Effector memory CD4-positive, alpha-beta T cell (primary cell): ENCODE results near the gene PRKCQ.
A peak's percentile ranks its signal among the peaks of the same experiment; 100 is the strongest.

Experiments used
- DNase-seq, 3 donors: peaks; one replicate each; pipeline ENCODE4 v3.0.0-alpha.2; 2020
- H3K27ac ChIP-seq: 2 replicates; pipeline ENCODE4 v1.7.0; 2013; ENCODE audit warnings: mild to moderate bottlenecking, low read length, moderate library complexity; ENCODE audit not compliant: insufficient read depth, poor library complexity, severe bottlenecking
- H3K27me3 ChIP-seq: replicated peaks from 2 replicates; pipeline ENCODE4 v1.7.0; 2013; ENCODE audit warnings: mild to moderate bottlenecking, low read length; ENCODE audit not compliant: insufficient read depth, control insufficient read depth, poor library complexity, severe bottlenecking
- H3K36me3 ChIP-seq: 2 replicates; pipeline ENCODE4 v1.7.0; 2013; ENCODE audit warnings: mild to moderate bottlenecking, low read length, moderate library complexity; ENCODE audit not compliant: control insufficient read depth, insufficient read depth
- H3K4me1 ChIP-seq: 2 replicates; pipeline ENCODE4 v1.7.0; 2013; ENCODE audit warnings: low read length, mild to moderate bottlenecking; ENCODE audit not compliant: control insufficient read depth, insufficient read depth, poor library complexity, severe bottlenecking
- H3K4me3 ChIP-seq: 2 replicates; pipeline ENCODE4 v1.7.0; 2013; ENCODE audit warnings: low read length, low read depth, mild to moderate bottlenecking; ENCODE audit not compliant: insufficient read depth, poor library complexity, severe bottlenecking
- H3K9me3 ChIP-seq: 2 replicates; pipeline ENCODE4 v1.7.0; 2013; ENCODE audit warnings: mild to moderate bottlenecking, low read length, moderate library complexity; ENCODE audit not compliant: control insufficient read depth
- total RNA-seq, 3 donors: gene quantifications; one replicate each; lab custom pipeline; 2026; lab: John Stamatoyannopoulos, UW

Gene PRKCQ
- 128 to 160 (median 133) reads per million in 3 donors for total RNA-seq

DNA sequence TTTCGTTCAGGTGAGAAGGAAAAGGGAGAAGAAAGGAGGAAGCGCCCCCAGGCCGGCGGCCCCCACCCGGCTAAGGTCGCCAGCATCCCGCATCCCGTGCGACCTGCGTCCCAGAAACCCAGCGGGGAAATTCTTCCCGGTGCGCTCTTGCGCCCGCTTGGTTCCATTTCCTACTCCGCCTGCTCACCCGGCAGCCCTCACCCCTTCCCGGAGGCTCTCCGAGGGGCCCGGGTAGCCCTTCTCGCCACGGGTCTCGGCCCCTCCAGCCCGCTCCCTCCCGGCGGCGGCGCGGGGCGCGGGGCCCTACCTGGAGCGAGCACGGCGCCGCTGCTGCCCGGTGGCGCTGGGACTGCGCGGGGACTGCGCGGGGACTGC, at the start of gene PRKCQ:
PRKCQ (minus strand) TSS at position 373 of the 375 bp plus-strand sequence. CDS start 65,141 bp downstream, outside the sequence.
- peak within 1 kb of the TSS; percentile 92 for H3K27ac ChIP-seq
- peaks cover 48% of the 10 kb centered on the region for H3K4me1 ChIP-seq
- no peak for DNase-seq
- H3K27me3 ChIP-seq: no peaks in the 10 kb centered on the region
- H3K9me3 ChIP-seq: no peaks in the 10 kb centered on the region
- no peaks in the 10 kb centered on the region for H3K36me3 ChIP-seq
- peak within 1 kb of the TSS; percentile 91 for H3K4me3 ChIP-seq

- Histone ChIP-seq H3K27ac (no peak overlapping the region), H3K9me3 (no peaks in the 10 kb centered on the region), H3K36me3 (peaks cover 13% of the 10 kb centered on the region), H3K27me3 (no peaks in the 10 kb centered on the region), H3K4me1 (no peaks in the 10 kb centered on the region), H3K4me3 (no peak overlapping the region)
- DNase-seq: no peak
These were observed 45.4 kb upstream of the PRKCQ start for GRCh38 chr10:6625428-6625827.

- Histone ChIP-seq H3K4me1 (no peaks in the 10 kb centered on the region), H3K36me3 (peaks cover 13% of the 10 kb centered on the region), H3K4me3 (no peak overlapping the region), H3K9me3 (no peaks in the 10 kb centered on the region), H3K27me3 (no peaks in the 10 kb centered on the region), H3K27ac (no peak overlapping the region)
- no peak for DNase-seq
These were observed 44.3 kb upstream of the PRKCQ start for GRCh38 chr10:6624392-6624791.

DNA sequence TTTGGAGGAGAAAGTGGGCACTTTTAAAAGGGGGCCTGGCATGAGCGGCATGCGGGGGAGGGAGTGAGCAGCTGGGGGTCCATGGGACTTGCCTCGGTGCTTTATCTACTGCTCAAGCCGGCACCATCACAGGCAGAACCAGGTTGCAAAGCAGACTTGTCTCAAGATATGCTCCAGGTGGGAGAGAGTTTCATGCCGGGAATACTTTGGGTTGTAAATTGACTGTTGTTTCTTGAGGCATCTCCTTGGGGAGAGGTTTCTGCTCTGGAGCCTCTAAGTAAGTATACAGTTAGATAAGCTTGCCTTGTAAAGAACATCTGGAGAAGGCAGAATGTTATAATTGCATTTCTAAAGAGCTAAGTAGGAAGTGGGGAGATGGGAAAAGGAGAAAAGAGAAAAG, 42.8 kb upstream of the PRKCQ start:
- Histone ChIP-seq H3K4me1 (no peaks in the 10 kb centered on the region), H3K36me3 (peaks cover 13% of the 10 kb centered on the region), H3K27ac (no peak overlapping the region), H3K27me3 (no peaks in the 10 kb centered on the region), H3K4me3 (no peak overlapping the region), H3K9me3 (no peaks in the 10 kb centered on the region)
- no peak for DNase-seq

DNA sequence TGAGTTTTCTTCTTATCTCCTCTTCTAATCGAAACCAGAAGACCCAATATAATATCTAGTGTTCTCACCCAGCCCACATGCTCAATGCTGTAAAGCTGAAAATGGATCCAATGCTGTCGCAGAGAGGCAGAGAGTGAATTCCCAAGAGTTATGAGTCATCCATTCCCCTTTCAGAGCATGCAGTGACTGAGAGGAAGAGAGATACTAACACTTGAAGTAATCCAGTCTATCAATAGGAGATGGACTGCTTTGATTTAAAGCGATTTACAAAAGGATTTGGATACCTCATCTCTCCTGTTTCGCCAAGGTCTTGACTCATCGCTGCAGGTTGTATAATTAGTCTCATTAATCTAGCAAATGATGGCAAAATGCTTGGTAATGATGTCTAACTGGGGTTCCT, 41.5 kb upstream of the PRKCQ start:
- Histone ChIP-seq H3K36me3 (peaks cover 13% of the 10 kb centered on the region), H3K27ac (no peak overlapping the region), H3K4me3 (no peak overlapping the region), H3K27me3 (no peaks in the 10 kb centered on the region), H3K4me1 (no peaks in the 10 kb centered on the region), H3K9me3 (no peaks in the 10 kb centered on the region)
- no peak for DNase-seq

DNA sequence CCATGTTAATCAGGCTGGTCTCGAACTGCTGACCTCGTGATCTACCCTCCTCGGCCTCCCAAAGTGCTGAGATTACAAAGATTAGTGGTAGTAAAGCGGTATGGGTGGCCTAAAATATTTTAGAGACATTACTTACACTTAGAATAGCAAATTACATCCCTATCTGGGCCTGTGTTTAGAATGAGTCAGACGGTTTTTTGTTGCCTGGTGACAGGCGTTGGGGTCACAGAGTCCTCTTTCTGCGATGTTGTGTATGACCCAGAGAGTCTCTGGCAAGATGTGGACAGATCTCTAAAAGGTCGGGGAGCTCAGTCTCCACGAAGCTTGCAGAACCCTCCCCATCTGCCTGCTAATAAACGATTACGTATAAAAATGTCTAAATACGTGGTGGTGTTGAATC, 39.6 kb upstream of the PRKCQ start:
- H3K36me3 ChIP-seq: peaks cover 17% of the 10 kb centered on the region
- DNase-seq: no peak
- no peaks in the 10 kb centered on the region for H3K4me1 ChIP-seq

GRCh38 chr10:6618340-6618739, 38.3 kb upstream of the PRKCQ start:
- DNase-seq: no peak
- no peaks in the 10 kb centered on the region for H3K27me3 ChIP-seq
- no peaks in the 10 kb centered on the region for H3K9me3 ChIP-seq
- H3K4me1 ChIP-seq: no peaks in the 10 kb centered on the region
- H3K36me3 ChIP-seq: peaks cover 17% of the 10 kb centered on the region
- no peak overlapping the region for H3K27ac ChIP-seq
- H3K4me3 ChIP-seq: no peak overlapping the region

More for the DNA sequence above, 39.6 kb upstream of the PRKCQ start:
- Histone ChIP-seq H3K4me3 (no peak overlapping the region), H3K27ac (no peak overlapping the region), H3K27me3 (no peaks in the 10 kb centered on the region), H3K9me3 (no peaks in the 10 kb centered on the region)

- no peak for DNase-seq
- Histone ChIP-seq H3K27ac (no peak overlapping the region), H3K4me3 (no peak overlapping the region)
These were observed 37.4 kb upstream of the PRKCQ start for GRCh38 chr10:6617309-6618076.

GRCh38 chr10:6615971-6616370, 35.9 kb upstream of the PRKCQ start:
- no peak for DNase-seq
- Histone ChIP-seq H3K27me3 (no peaks in the 10 kb centered on the region), H3K4me1 (peaks cover 8% of the 10 kb centered on the region), H3K27ac (no peak overlapping the region), H3K9me3 (no peaks in the 10 kb centered on the region), H3K36me3 (peaks cover 4% of the 10 kb centered on the region), H3K4me3 (no peak overlapping the region)

More at GRCh38 chr10:6617309-6618076, 37.4 kb upstream of the PRKCQ start:
- no peaks in the 10 kb centered on the region for H3K27me3 ChIP-seq
- no peaks in the 10 kb centered on the region for H3K9me3 ChIP-seq
- H3K36me3 ChIP-seq: peaks cover 17% of the 10 kb centered on the region
- no peaks in the 10 kb centered on the region for H3K4me1 ChIP-seq

DNA sequence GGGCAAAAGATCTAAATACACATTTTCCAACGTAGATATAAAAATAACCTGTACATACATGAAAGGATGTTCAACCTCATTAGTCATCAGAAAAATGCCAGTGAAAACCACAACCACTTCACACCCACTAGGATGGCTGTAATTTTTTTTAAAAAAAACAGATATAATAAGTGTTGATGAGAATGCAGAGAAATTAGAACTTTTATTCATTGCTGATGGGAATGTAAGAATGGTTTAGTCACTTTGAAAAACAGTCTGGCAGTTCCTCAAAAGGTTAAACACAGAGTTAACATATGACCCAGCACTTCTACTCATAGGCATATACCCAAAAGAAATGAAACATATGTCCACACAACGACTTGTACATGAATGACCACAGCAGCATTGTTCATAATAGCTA, 32.3 kb upstream of the PRKCQ start:
- DNase-seq: no peak
- peaks cover 18% of the 10 kb centered on the region for H3K36me3 ChIP-seq
- no peak overlapping the region for H3K4me3 ChIP-seq
- no peak overlapping the region for H3K27ac ChIP-seq
- peaks cover 11% of the 10 kb centered on the region for H3K4me1 ChIP-seq
- no peaks in the 10 kb centered on the region for H3K9me3 ChIP-seq
- H3K27me3 ChIP-seq: no peaks in the 10 kb centered on the region
